ENCODE measurements around the gene TMEM161B.

Gene TMEM161B

DNA sequence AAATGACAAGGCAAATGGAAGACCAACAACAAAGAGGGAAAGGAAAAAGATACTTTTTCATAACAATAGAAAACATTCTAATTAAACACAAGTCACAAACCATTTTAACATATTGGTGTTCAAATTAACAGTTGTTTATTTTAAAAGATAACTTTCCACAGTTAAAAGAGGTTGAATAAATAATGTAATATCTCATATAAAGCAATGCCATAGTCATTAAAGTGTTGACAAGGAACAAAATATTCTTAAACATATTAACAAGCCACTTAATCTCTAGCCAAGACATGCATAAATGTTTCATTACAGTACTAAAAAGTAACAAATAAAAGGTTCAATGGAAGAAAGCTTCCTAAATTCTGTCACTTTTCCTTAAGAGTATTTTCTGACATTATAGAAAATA lies 12.6 kb downstream of the TMEM161B start:
- DNase-seq (ENCODE audit: low read depth), result no peak
- H3K4me3 ChIP-seq (ENCODE audit: low read depth, low read length), result no peak overlapping the region
- TF ChIP-seq POLR2A (IDR thresholded peaks at IDR 0.05; ENCODE audit: extremely low read depth, insufficient read length), result no peak
- no peak for TF ChIP-seq MYC (IDR thresholded peaks at IDR 0.05; ENCODE audit: low read depth, low read length)
- TF ChIP-seq, protein P1, sequence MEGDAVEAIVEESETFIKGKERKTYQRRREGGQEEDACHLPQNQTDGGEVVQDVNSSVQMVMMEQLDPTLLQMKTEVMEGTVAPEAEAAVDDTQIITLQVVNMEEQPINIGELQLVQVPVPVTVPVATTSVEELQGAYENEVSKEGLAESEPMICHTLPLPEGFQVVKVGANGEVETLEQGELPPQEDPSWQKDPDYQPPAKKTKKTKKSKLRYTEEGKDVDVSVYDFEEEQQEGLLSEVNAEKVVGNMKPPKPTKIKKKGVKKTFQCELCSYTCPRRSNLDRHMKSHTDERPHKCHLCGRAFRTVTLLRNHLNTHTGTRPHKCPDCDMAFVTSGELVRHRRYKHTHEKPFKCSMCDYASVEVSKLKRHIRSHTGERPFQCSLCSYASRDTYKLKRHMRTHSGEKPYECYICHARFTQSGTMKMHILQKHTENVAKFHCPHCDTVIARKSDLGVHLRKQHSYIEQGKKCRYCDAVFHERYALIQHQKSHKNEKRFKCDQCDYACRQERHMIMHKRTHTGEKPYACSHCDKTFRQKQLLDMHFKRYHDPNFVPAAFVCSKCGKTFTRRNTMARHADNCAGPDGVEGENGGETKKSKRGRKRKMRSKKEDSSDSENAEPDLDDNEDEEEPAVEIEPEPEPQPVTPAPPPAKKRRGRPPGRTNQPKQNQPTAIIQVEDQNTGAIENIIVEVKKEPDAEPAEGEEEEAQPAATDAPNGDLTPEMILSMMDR (IDR thresholded peaks at IDR 0.05; ENCODE audit: low read depth, low read length), result no peak
- TF ChIP-seq, protein P2, sequence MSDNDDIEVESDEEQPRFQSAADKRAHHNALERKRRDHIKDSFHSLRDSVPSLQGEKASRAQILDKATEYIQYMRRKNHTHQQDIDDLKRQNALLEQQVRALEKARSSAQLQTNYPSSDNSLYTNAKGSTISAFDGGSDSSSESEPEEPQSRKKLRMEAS (IDR thresholded peaks at IDR 0.05; ENCODE audit: low read depth, low read length), result no peak

DNA sequence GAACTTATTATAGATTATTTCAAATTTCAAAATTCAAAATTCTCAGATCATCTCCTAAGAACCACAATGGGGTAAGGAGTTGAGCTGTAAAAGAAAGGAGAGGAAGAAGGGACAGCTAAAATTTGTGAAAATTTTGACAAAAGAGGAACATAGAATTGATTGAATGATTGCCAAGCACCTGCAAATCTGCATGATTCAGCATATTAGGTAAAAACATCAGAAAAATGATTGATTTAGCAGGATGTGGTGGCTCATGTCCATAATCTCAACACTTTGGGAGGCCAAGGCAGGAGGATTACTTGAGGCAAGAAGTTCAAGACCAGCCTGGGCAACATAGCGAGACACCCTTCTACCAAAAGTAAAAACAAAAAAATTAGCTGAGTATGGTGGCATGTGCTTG lies 14.3 kb downstream of the TMEM161B start:
- TF ChIP-seq POLR2A (IDR thresholded peaks at IDR 0.05; ENCODE audit: extremely low read depth, insufficient read length), result no peak
- no peak for TF ChIP-seq MYC (IDR thresholded peaks at IDR 0.05; ENCODE audit: low read depth, low read length)
- TF ChIP-seq, protein P1 (IDR thresholded peaks at IDR 0.05; ENCODE audit: low read depth, low read length), result no peak
- TF ChIP-seq, protein P2 (IDR thresholded peaks at IDR 0.05; ENCODE audit: low read depth, low read length), result no peak
- no peak overlapping the region for H3K4me3 ChIP-seq (ENCODE audit: low read depth, low read length)
- DNase-seq (ENCODE audit: low read depth), result no peak

DNA sequence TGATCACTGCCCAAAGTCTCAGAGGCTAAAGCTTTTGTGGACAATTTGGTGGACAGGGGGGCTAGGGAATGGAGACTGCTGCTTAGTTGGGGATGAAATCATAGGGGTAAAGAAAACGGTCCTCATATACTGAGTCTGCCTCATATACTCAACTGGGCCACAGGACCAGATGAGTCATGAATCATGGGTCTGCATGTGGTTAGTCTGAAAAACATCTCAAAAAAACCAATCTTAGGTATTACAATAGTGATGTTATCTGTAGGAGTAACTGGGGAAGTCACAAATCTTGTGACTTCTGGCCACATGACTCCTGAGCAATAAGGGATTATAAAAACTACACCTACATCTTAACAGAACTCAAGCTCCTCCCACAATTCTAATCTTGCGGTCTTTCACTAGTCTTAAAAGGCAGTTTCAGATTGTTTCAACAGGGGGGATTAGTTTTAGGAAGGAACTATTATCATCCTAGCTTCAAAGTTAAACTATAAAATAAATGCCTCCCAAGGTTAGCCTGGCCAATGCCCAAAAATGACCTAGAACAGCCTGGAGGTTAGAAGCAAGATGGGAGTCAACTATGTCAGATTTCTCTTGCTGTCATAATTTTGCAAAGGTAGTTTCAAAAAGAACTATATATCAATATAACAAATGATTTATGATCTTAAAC lies 17.5 kb downstream of the TMEM161B start:
- H3K4me3 ChIP-seq (ENCODE audit: low read depth, low read length), result no peak overlapping the region
- no peak for DNase-seq (ENCODE audit: low read depth)
- TF ChIP-seq POLR2A (IDR thresholded peaks at IDR 0.05; ENCODE audit: extremely low read depth, insufficient read length) (no peak), MYC (IDR thresholded peaks at IDR 0.05; ENCODE audit: low read depth, low read length) (no peak)
- TF ChIP-seq, protein P1 (IDR thresholded peaks at IDR 0.05; ENCODE audit: low read depth, low read length), result no peak
- TF ChIP-seq, protein P2 (IDR thresholded peaks at IDR 0.05; ENCODE audit: low read depth, low read length), result no peak

DNA sequence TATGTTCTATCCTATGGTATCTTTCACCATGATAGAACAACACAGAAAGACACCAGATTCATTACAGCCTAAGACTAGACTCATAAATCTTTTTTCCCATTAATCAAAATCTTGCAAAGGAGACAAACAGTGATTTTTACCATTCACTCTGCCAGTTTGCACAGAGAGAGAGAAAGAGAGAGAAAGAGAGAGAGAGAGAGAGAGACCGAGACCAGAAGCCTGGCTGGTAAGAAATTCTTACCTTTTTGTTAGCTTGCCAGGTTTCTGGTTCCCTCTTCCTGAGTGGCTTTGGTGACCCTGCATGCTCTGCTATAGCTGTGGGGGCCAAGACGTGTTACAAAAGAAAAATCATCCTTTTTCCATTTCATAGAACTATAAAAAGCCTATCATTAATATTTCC lies 18.6 kb downstream of the TMEM161B start:
- no peak for DNase-seq (ENCODE audit: low read depth)
- TF ChIP-seq, protein P1 (IDR thresholded peaks at IDR 0.05; ENCODE audit: low read depth, low read length), result no peak
- TF ChIP-seq MYC (IDR thresholded peaks at IDR 0.05; ENCODE audit: low read depth, low read length) (no peak), POLR2A (IDR thresholded peaks at IDR 0.05; ENCODE audit: extremely low read depth, insufficient read length) (no peak)
- TF ChIP-seq, protein P2 (IDR thresholded peaks at IDR 0.05; ENCODE audit: low read depth, low read length), result no peak
- H3K4me3 ChIP-seq (ENCODE audit: low read depth, low read length), result no peak overlapping the region

DNA sequence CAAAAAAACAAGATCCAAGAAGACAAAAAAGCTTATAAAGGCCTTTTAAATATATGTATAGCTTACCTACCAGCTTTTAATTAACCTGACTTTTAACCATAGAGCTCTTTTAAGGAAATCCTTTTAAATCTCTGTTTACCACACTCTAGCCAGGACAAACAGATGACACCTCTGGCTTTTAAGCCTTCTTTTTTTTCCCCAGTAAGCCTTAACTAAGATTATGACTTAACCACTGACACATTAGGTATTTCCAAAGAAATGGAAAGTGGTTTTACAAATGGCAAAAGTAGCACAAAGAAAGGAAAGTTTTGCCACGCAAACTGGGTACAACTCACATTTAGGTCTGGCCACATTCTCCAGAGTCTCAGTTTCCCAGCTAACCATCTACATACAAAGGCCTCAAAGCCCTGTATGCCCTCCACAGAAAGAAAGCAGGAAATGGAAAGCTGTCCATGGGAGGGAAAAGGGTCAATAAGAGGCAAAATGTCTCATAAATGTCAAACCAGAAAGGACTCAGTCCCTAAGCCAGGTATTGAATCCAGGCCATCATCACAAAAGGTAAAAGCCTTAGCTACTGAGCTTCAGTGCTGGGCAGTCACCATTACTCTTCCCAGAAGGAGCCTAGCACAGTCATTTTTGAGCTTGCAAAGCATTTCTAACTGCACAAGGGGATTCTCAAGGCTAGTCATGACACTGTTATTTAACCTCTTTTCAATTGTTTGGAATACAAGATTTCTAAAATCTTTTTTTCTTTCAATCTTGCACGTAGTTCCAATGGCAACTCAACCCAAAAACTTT lies 19.7 kb downstream of the TMEM161B start:
- no peak overlapping the region for H3K4me3 ChIP-seq (ENCODE audit: low read depth, low read length)
- TF ChIP-seq POLR2A (IDR thresholded peaks at IDR 0.05; ENCODE audit: extremely low read depth, insufficient read length) (no peak), MYC (IDR thresholded peaks at IDR 0.05; ENCODE audit: low read depth, low read length) (no peak)
- TF ChIP-seq, protein P1 (IDR thresholded peaks at IDR 0.05; ENCODE audit: low read depth, low read length), result no peak
- TF ChIP-seq, protein P2 (IDR thresholded peaks at IDR 0.05; ENCODE audit: low read depth, low read length), result no peak

More for the DNA sequence above, 19.7 kb downstream of the TMEM161B start:
- no peak for DNase-seq (ENCODE audit: low read depth)
